Right lobe of liver (tissue), 6 donors: ENCODE data around the gene SWAP70. TPM values are rescaled to one million over a fixed set of nuclear protein-coding genes. Genes with fewer than 3 reads are reported as not detected.

Source experiments
- ATAC-seq, 4 donors: fragments of 200-7000 bp; cut with Tn5 transposase; one replicate each; pipeline ENCODE4 v1.9.1; 2020; ENCODE audit warnings: mild to moderate bottlenecking in 4 of 4, moderate library complexity in 4 of 4
- DNase-seq, 3 donors: peaks; one replicate each; pipeline ENCODE4 v3.0.0-alpha.2; 2020
- H3K27ac ChIP-seq, 3 donors: fragments of 200-600 bp; one replicate each; pipeline ENCODE4 v1.8.0; 2022
- H3K27me3 ChIP-seq, 2 donors: fragments of 200-600 bp; one replicate each; pipeline ENCODE4 v1.8.0; 2022
- H3K36me3 ChIP-seq, 4 donors: fragments of 200-600 bp; sonication (generic) in 1 of 4; one replicate each; pipeline versions ENCODE4 v1.5.1 to v1.8.0; 2017 to 2022; ENCODE audit warnings: control low read depth in 1 of 4
- H3K4me1 ChIP-seq, 4 donors: fragments of 200-600 bp; sonication (generic) in 1 of 4; one replicate each; pipeline versions ENCODE4 v1.5.1 to v1.8.0; 2017 to 2022; ENCODE audit warnings: control low read depth in 1 of 4
- H3K4me3 ChIP-seq, 3 donors: fragments of 200-600 bp; one replicate each; pipeline ENCODE4 v1.8.0; 2022
- H3K9me3 ChIP-seq, 4 donors: fragments of 200-600 bp; sonication (generic) in 1 of 4; one replicate each; pipeline versions ENCODE4 v1.5.1 to v1.8.0; 2017 to 2022; ENCODE audit warnings: control low read depth in 1 of 4
- CTCF ChIP-seq, 4 donors: fragments of 200-600 bp in 3 of 4; fragments of 450-650 bp in 1 of 4; IDR thresholded peaks; one replicate each; pipeline versions ENCODE4 v1.5.1 to v1.8.0; 2016 to 2022; ENCODE audit warnings: antibody characterized with exemption in 4 of 4, mild to moderate bottlenecking in 2 of 4
- POLR2A ChIP-seq: fragments of 450-650 bp; IDR thresholded peaks from one replicate; pipeline ENCODE4 v1.6.1; 2017; ENCODE audit warnings: antibody characterized with exemption, mild to moderate bottlenecking
- WGBS: methylation state at CpG from one replicate; pipeline ENCODE4 v1.1.6; 2018; ENCODE audit warnings: low coverage, low lambda C conversion rate; ENCODE audit not compliant: insufficient coverage; ENCODE audit errors: missing lambda C conversion rate; 5-methylcytosine and 5-hydroxymethylcytosine counted together
- intact Hi-C, 2 donors: fragments of 100-400 bp; cut with DNase I; formaldehyde crosslinking; loops; one replicate each; pipeline versions ENCODE4 v1.11.2 to v1.14.1; 2022
- total RNA-seq, 6 experiments: library from RNA; depleted of rRNA in 2 of 6; stranded (reverse); fragments of >200 nt in 2 of 6; fragmentation: NEBNext Ultra II Directional in 3 of 6; extraction: Animal tissue kit (Norgen Biotek cat#: 25700) in 3 of 6; gene quantifications; one replicate each; pipeline versions ENCODE4 v1.1.0 to v1.2.4, GENCODE V29; 2016 to 2023
- donor health status: DM: no; HTN: yes; CAD: no.
- donor health status: DM: no; HTN: no; CAD: no.
- donor health status: DM: no; HTN: no; CAD: no.
- donor health status: DM: no; HTN: yes; CAD: no.
- donor health status: DM: no; HTN: yes; CAD: no.

SWAP70 gene
- total RNA-seq, 6 experiments from 2014 or later, result 3.2 to 13.5 (median 7.4) TPM

GRCh38 chr11:9625162-9625561, 38.7 kb upstream of the SWAP70 start:
- no peak overlapping the region for H3K27ac ChIP-seq
- H3K9me3 ChIP-seq, result no peaks in the 10 kb centered on the region
- H3K4me1 ChIP-seq, result no peaks in the 10 kb centered on the region
- TF ChIP-seq POLR2A (no peak), CTCF (IDR thresholded peaks at IDR 0.05) (no peak)
- no peak overlapping the region for H3K4me3 ChIP-seq
- peak in 1 of 4 donors; percentile 49 for ATAC-seq
- no peaks in the 10 kb centered on the region for H3K36me3 ChIP-seq
- WGBS, result 72% methylated on average over 6 of the region's 6 CpGs
- intact Hi-C loops, result no loop called here
- no peaks in the 10 kb centered on the region for H3K27me3 ChIP-seq
- no peak for DNase-seq

- Histone ChIP-seq H3K27me3 (no peaks in the 10 kb centered on the region), H3K9me3 (no peaks in the 10 kb centered on the region), H3K36me3 (no peaks in the 10 kb centered on the region), H3K27ac (no peak overlapping the region), H3K4me3 (no peak overlapping the region), H3K4me1 (no peaks in the 10 kb centered on the region)
- ATAC-seq, result peak; percentile 29 to 52 (median 38)
- TF ChIP-seq POLR2A, result no peak
- no peak for TF ChIP-seq CTCF (IDR thresholded peaks at IDR 0.05)
- intact Hi-C loops, result no loop called here
- DNase-seq, result no peak
- WGBS, result 45% methylated on average over 3 of the region's 3 CpGs
These were observed 38.1 kb upstream of the SWAP70 start for GRCh38 chr11:9625728-9626127.

GRCh38 chr11:9626496-9627394, 37.1 kb upstream of the SWAP70 start:
- Histone ChIP-seq H3K4me3 (no peak overlapping the region), H3K9me3 (no peaks in the 10 kb centered on the region), H3K4me1 (no peaks in the 10 kb centered on the region), H3K27ac (no peak overlapping the region), H3K36me3 (no peaks in the 10 kb centered on the region), H3K27me3 (no peaks in the 10 kb centered on the region)
- TF ChIP-seq POLR2A (no peak), CTCF (IDR thresholded peaks at IDR 0.05) (no peak)
- DNase-seq (peak in 2 of 3 donors; percentile 36 to 53), ATAC-seq (peak; percentile 56 to 79 (median 74))
- intact Hi-C loops, result no loop called here
- WGBS, result 57% methylated on average over 12 of the region's 12 CpGs

GRCh38 chr11:9629064-9629463, 34.8 kb upstream of the SWAP70 start:
- no peak for TF ChIP-seq POLR2A
- TF ChIP-seq CTCF (IDR thresholded peaks at IDR 0.05), result no peak
- Histone ChIP-seq H3K27ac (no peak overlapping the region), H3K4me3 (no peak overlapping the region), H3K9me3 (no peaks in the 10 kb centered on the region), H3K27me3 (no peaks in the 10 kb centered on the region), H3K4me1 (no peaks in the 10 kb centered on the region), H3K36me3 (no peaks in the 10 kb centered on the region)
- WGBS, result 77% methylated on average over 6 of the region's 6 CpGs
- ATAC-seq (no peak), DNase-seq (no peak)
- intact Hi-C loops, result no loop called here
